ENCODE results near the gene ANKS3.

Gene ANKS3

DNA sequence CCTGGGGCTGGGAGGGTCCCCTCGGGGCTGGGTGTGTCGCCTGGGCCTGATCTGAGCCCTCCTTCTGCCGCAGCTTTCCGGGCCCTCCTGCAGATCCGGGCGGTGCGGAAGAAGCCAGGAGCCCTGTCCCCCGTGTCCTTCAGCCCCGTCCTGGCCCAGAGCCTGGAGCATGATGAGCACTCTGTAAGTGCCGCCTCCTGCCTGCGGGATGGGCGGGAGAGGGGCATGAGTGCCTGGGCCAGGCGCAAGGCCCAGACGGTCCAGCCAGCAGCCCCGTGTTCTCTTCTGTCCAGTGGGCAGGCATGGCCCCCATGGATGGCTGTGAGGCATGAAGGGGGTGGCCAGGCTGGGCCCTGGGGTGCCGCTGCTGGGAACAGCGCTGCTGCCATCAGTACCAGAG, 56.7 kb downstream of the ANKS3 start:
- no peak for TF ChIP-seq ZFX (IDR thresholded peaks at IDR 0.05)
- TF ChIP-seq, protein P1, sequence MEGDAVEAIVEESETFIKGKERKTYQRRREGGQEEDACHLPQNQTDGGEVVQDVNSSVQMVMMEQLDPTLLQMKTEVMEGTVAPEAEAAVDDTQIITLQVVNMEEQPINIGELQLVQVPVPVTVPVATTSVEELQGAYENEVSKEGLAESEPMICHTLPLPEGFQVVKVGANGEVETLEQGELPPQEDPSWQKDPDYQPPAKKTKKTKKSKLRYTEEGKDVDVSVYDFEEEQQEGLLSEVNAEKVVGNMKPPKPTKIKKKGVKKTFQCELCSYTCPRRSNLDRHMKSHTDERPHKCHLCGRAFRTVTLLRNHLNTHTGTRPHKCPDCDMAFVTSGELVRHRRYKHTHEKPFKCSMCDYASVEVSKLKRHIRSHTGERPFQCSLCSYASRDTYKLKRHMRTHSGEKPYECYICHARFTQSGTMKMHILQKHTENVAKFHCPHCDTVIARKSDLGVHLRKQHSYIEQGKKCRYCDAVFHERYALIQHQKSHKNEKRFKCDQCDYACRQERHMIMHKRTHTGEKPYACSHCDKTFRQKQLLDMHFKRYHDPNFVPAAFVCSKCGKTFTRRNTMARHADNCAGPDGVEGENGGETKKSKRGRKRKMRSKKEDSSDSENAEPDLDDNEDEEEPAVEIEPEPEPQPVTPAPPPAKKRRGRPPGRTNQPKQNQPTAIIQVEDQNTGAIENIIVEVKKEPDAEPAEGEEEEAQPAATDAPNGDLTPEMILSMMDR (conservative IDR thresholded peaks at IDR 0.05): no peak
- H3K27ac ChIP-seq: no peak overlapping the region

DNA sequence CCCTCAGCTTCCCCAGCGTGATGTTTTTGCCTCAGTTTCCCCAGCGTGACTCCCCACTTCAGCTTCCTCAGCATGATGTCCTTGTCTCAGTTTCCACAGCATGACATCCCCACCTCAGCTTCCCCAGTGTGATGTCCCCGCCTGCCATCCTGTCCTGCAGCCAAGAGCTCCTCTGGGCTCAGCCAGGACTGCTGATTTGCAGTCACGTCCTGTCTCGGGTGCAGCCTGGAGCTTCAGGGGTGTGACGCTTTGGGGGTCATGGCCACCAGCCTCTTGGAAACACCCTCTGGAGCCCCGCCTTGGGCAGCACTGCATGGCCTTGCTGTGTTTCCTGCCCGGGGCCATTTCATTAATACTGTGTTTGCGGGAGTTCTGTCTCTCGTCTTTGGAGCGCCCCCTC, 57.2 kb downstream of the ANKS3 start:
- TF ChIP-seq, protein P1 (conservative IDR thresholded peaks at IDR 0.05): no peak
- TF ChIP-seq ZFX (IDR thresholded peaks at IDR 0.05): no peak
- H3K27ac ChIP-seq: no peak overlapping the region

DNA sequence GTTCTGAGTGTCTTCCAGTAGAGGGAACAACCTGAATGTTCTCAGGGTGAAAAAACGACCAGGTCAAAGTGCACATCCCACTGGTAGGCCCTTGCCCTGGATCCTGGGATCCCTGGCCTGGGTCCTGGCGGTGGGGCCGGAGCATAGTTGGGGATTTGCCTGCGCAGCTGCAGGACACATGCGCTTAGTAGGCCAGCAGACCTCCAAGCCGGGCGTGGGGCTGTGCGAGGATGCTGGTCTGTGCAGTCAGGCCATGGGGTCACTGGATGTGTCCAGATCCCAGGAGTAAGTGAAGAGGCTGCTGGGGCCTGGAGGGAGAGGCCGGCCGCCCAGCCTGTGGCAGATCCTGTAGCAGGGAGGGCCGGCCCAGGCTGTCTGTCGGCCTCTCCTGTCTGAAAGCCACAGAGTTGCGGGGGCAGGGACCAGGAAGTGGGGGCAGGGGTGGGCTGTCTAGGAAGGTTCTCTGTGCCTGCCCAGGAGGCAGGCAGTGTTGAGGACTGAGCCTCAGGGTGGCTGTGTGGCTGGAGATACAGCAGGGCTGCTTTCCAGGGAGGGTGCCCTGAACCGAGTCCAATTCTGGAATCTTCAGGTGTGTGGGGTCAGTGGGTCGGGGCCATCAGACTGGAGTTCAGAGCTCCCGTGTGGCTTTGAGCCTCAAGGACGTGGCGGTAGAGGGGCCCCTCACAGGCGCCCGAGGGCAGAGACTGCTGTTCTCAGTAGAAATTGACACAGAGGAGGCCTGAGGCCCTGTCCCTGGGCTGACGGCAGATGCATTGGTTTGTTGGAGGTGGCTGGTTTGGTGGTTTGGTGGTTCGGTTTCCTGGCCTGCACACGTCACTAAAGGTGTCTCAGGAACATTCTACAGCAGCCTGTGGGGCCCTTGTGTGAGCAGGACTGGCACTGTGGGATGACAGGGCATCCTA, 57.9 kb downstream of the ANKS3 start:
- TF ChIP-seq, protein P1 (conservative IDR thresholded peaks at IDR 0.05): no peak
- no peak for TF ChIP-seq ZFX (IDR thresholded peaks at IDR 0.05)

DNA sequence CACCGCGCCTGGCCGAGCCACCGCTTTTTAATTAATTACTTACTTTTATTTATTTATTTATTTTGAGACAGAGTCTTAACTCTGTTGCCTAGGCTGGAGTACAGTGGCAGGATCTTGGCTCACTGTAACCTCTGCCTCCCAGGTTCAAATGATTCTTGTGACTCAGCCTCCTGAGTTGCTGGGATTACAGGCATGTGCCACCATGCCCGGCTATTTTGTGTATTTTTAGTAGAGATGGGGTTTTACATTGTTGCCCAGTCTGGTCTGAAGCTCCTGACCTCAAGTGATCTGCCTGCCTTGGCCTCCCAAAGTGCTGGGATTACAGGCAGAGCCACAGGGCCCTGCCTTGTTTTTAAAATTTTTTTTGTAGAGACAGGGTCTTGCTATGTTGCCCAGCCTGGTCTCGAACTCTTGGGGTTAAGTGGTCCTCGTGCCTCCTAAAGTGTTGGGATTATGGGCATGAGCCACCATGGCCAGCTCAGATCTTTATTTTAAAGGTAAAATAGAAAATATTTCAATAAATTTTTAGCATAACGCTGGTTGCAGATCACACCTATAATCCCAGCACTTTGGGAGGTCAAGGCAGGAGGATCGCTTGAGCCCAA, 59.0 kb downstream of the ANKS3 start:
- TF ChIP-seq, protein P1 (conservative IDR thresholded peaks at IDR 0.05): no peak
- no peak for TF ChIP-seq ZFX (IDR thresholded peaks at IDR 0.05)
- H3K27ac ChIP-seq: no peak overlapping the region

More for the DNA sequence above, 57.9 kb downstream of the ANKS3 start:
- H3K27ac ChIP-seq: no peak overlapping the region

DNA sequence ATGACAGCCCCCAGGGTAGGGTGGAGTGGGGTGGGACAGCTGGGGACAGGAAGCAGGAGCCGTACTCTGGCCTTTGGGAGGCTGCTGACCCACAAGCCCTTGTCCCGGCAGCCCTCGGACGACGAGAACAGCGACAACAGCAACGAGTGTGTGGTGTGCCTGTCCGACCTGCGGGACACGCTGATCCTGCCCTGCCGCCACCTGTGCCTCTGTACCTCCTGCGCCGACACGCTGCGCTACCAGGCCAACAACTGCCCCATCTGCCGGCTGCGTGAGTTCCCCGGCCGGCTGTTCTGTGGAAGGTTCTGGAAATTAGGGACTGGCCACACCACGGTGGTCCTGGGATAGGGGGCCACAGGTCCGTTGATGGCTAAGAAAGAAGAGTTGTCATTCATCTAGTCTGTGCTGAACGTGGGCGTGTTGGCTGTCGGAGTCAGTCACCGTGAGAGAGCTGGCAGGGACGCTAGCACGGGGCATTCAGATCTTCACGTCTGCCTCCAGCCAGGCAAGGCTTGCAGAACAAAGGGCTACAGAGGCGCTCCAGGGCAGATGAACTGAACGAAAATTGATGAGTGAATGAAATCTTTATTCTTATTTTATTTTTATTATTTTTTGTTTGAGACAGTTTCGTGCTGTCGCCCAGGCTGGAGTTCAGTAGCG, 60.6 kb downstream of the ANKS3 start:
- TF ChIP-seq, protein P1 (conservative IDR thresholded peaks at IDR 0.05): no peak
- no peak for TF ChIP-seq ZFX (IDR thresholded peaks at IDR 0.05)
- no peak overlapping the region for H3K27ac ChIP-seq

DNA sequence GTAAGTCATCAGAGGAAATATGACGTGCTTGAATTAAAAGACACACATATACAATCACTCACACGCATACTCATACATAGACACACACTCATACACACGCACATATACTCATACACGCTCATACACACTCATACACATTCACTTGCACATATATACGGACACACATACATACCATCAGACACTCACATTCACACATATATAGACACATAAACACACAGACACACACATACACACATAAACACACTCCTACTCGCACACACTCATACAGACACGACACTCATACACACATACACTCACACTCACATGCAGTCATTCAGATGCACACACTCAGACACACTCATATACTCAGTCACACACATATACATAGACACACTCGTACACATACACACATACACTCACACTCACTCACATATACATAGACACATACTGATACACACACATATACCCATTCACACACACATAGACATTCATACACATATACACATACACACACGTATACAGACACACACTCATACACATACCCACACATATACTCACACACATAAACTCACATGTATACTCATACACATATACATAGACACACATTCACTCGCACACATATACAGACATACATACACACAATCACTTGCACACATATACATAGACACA, 65.6 kb downstream of the ANKS3 start:
- TF ChIP-seq ZFX (IDR thresholded peaks at IDR 0.05): no peak
- TF ChIP-seq, protein P1 (conservative IDR thresholded peaks at IDR 0.05): no peak
- H3K27ac ChIP-seq: peak overlapping the region; percentile 79

Data from C4-2B (cell line).